Smooth muscle cell (in vitro differentiated cells): ENCODE measurements around the gene CD209. TPM values are rescaled to one million over a fixed set of nuclear protein-coding genes. Genes with fewer than 3 reads are reported as not detected.

Experiments
- DNase-seq: peaks from one replicate; lab custom pipeline; 2025; ENCODE audit not compliant: unreplicated experiment; lab: John Stamatoyannopoulos, UW
- H2AFZ ChIP-seq: fragments of 200-600 bp; sonication (generic); 2 replicates; pipeline ENCODE4 v1.6.0; 2016; ENCODE audit warnings: antibody characterized with exemption, low read depth, mild to moderate bottlenecking
- H3F3A ChIP-seq: fragments of 200-600 bp; sonication (generic); 2 replicates; pipeline ENCODE4 v1.6.0; 2017; ENCODE audit warnings: antibody characterized with exemption, low read depth
- H3K27ac ChIP-seq: fragments of 200-600 bp; sonication (generic); 2 replicates; pipeline ENCODE4 v1.5.1; 2016; ENCODE audit warnings: low read depth, mild to moderate bottlenecking
- H3K27me3 ChIP-seq: fragments of 200-600 bp; sonication (generic); 2 replicates; pipeline ENCODE4 v1.6.1; 2016; ENCODE audit warnings: low read depth, mild to moderate bottlenecking
- H3K36me3 ChIP-seq: fragments of 200-600 bp; sonication (generic); 2 replicates; pipeline ENCODE4 v1.5.1; 2016; ENCODE audit warnings: low read depth
- H3K4me1 ChIP-seq: fragments of 200-600 bp; sonication (generic); 2 replicates; pipeline ENCODE4 v1.5.1; 2016; ENCODE audit warnings: low read depth
- H3K4me2 ChIP-seq: fragments of 200-600 bp; sonication (generic); 2 replicates; pipeline ENCODE4 v1.6.0; 2016; ENCODE audit warnings: mild to moderate bottlenecking
- H3K4me3 ChIP-seq: fragments of 200-600 bp; sonication (generic); 2 replicates; pipeline ENCODE4 v1.5.1; 2016; ENCODE audit warnings: mild to moderate bottlenecking
- H3K79me2 ChIP-seq: fragments of 200-600 bp; sonication (generic); 2 replicates; pipeline ENCODE4 v1.6.0; 2016; ENCODE audit warnings: low read depth, mild to moderate bottlenecking
- H3K9ac ChIP-seq: fragments of 200-600 bp; sonication (generic); 2 replicates; pipeline ENCODE4 v1.6.0; 2016; ENCODE audit warnings: low read depth
- H3K9me3 ChIP-seq: fragments of 200-600 bp; sonication (generic); replicated peaks from 2 replicates; pipeline ENCODE4 v1.5.1; 2016; ENCODE audit warnings: low read depth
- H4K20me1 ChIP-seq: fragments of 200-600 bp; sonication (generic); 2 replicates; pipeline ENCODE4 v1.6.0; 2016; ENCODE audit warnings: low read depth
- CTCF ChIP-seq: fragments of 200-600 bp; sonication (generic); IDR thresholded peaks from 2 replicates; pipeline ENCODE4 v1.5.1; 2017; ENCODE audit warnings: borderline replicate concordance, mild to moderate bottlenecking, antibody characterized with exemption; ENCODE audit not compliant: insufficient read depth, poor library complexity, severe bottlenecking
- WGBS: methylation state at CpG from one replicate; pipeline ENCODE4 v1.1.7; 2016; ENCODE audit warnings: low lambda C conversion rate; 5-methylcytosine and 5-hydroxymethylcytosine counted together
- polyA plus RNA-seq: library from polyadenylated mRNA; unstranded; fragments of >200 nt; fragmentation: Nextera tagmentation; extraction: Ambion mirVana; gene quantifications from 2 replicates; pipeline ENCODE4 v1.2.1, GENCODE V29; 2016
- total RNA-seq: library from RNA; depleted of rRNA; stranded (reverse); fragments of >200 nt; gene quantifications from 2 replicates; pipeline ENCODE4 v1.2.3, GENCODE V29; 2014

The CD209 gene
- total and polyA plus RNA-seq, 2 experiments from 2014 or later: not detected

GRCh38 chr19:7699417-7700401, 47.6 kb downstream of the CD209 start:
- Histone ChIP-seq H3K9me3 (no peaks in the 10 kb centered on the region), H4K20me1 (no peaks in the 10 kb centered on the region), H3K36me3 (no peaks in the 10 kb centered on the region), H3K79me2 (no peaks in the 10 kb centered on the region), H3K4me2 (no peak overlapping the region), H3K4me3 (no peak overlapping the region), H2AFZ (no peak overlapping the region), H3F3A (no peaks in the 10 kb centered on the region), H3K27me3 (peaks cover 12% of the 10 kb centered on the region), H3K4me1 (no peaks in the 10 kb centered on the region), H3K9ac (no peak overlapping the region), H3K27ac (no peak overlapping the region)
- DNase-seq: no peak
- 77% methylated on average over 15 of the region's 15 CpGs for WGBS
- TF ChIP-seq CTCF: no peak

- no peaks in the 10 kb centered on the region for H3K9me3 ChIP-seq
- no peak overlapping the region for H3K27ac ChIP-seq
- no peaks in the 10 kb centered on the region for H4K20me1 ChIP-seq
- peaks cover 12% of the 10 kb centered on the region for H3K27me3 ChIP-seq
- H3K9ac ChIP-seq: no peak overlapping the region
- no peak overlapping the region for H3K4me2 ChIP-seq
- no peaks in the 10 kb centered on the region for H3K79me2 ChIP-seq
- no peak for DNase-seq
- H3K4me1 ChIP-seq: no peaks in the 10 kb centered on the region
- H3K36me3 ChIP-seq: no peaks in the 10 kb centered on the region
- WGBS: 63% methylated on average over 2 of the region's 2 CpGs
- TF ChIP-seq CTCF: no peak
- H3K4me3 ChIP-seq: no peak overlapping the region
- H2AFZ ChIP-seq: no peak overlapping the region
- H3F3A ChIP-seq: no peaks in the 10 kb centered on the region
Measured at GRCh38 chr19:7699003-7699402, 48.3 kb downstream of the CD209 start.

- Histone ChIP-seq H2AFZ (no peak overlapping the region), H3K27me3 (peaks cover 12% of the 10 kb centered on the region), H3K4me3 (no peak overlapping the region), H4K20me1 (no peaks in the 10 kb centered on the region), H3F3A (no peaks in the 10 kb centered on the region), H3K4me2 (no peak overlapping the region), H3K9me3 (no peaks in the 10 kb centered on the region), H3K36me3 (no peaks in the 10 kb centered on the region), H3K9ac (no peak overlapping the region), H3K79me2 (no peaks in the 10 kb centered on the region), H3K27ac (no peak overlapping the region), H3K4me1 (no peaks in the 10 kb centered on the region)
- WGBS: 72% methylated on average over 3 of the region's 11 CpGs
- TF ChIP-seq CTCF: no peak
- DNase-seq: no peak
Measured at GRCh38 chr19:7698583-7698982, 48.8 kb downstream of the CD209 start.
